ENCODE data around the gene MTCL1.

The MTCL1 gene

GRCh38 chr18:8688816-8689215, 16.5 kb upstream of the MTCL1 start:
- no peak for DNase-seq (ENCODE audit: low spot score)
- Histone ChIP-seq H3K9me3 (ENCODE audit: severe bottlenecking) (no peaks in the 10 kb centered on the region), H3K4me1 (ENCODE audit: insufficient read depth, poor library complexity, severe bottlenecking) (peaks cover 13% of the 10 kb centered on the region), H3K4me3 (ENCODE audit: severe bottlenecking) (no peak overlapping the region), H3K36me3 (ENCODE audit: low read depth) (no peaks in the 10 kb centered on the region), H3K27me3 (ENCODE audit: insufficient read depth, poor library complexity, severe bottlenecking) (no peaks in the 10 kb centered on the region), H3K27ac (ENCODE audit: poor library complexity, severe bottlenecking) (no peak overlapping the region)
- TF ChIP-seq CTCF (IDR thresholded peaks at IDR 0.05; ENCODE audit: poor library complexity, severe bottlenecking) = no peak
- ATAC-seq (ENCODE audit: low read depth) = no peak

- H3K9me3 ChIP-seq (ENCODE audit: severe bottlenecking) = no peaks in the 10 kb centered on the region
- TF ChIP-seq CTCF (IDR thresholded peaks at IDR 0.05; ENCODE audit: poor library complexity, severe bottlenecking) = no peak
- ATAC-seq (ENCODE audit: low read depth) (no peak), DNase-seq (ENCODE audit: low spot score) (no peak)
- H3K4me3 ChIP-seq (ENCODE audit: severe bottlenecking) = no peak overlapping the region
- H3K36me3 ChIP-seq (ENCODE audit: low read depth) = no peaks in the 10 kb centered on the region
- H3K27me3 ChIP-seq (ENCODE audit: insufficient read depth, poor library complexity, severe bottlenecking) = no peaks in the 10 kb centered on the region
- H3K27ac ChIP-seq (ENCODE audit: poor library complexity, severe bottlenecking) = no peak overlapping the region
- peaks cover 13% of the 10 kb centered on the region for H3K4me1 ChIP-seq (ENCODE audit: insufficient read depth, poor library complexity, severe bottlenecking)
These were observed 15.8 kb upstream of the MTCL1 start for GRCh38 chr18:8689517-8689916.

- H3K4me1 ChIP-seq (ENCODE audit: insufficient read depth, poor library complexity, severe bottlenecking) = no peaks in the 10 kb centered on the region
- ATAC-seq (ENCODE audit: low read depth) (no peak), DNase-seq (ENCODE audit: low spot score) (no peak)
- H3K27ac ChIP-seq (ENCODE audit: poor library complexity, severe bottlenecking) = no peak overlapping the region
- H3K9me3 ChIP-seq (ENCODE audit: severe bottlenecking) = no peaks in the 10 kb centered on the region
- no peak for TF ChIP-seq CTCF (IDR thresholded peaks at IDR 0.05; ENCODE audit: poor library complexity, severe bottlenecking)
- H3K27me3 ChIP-seq (ENCODE audit: insufficient read depth, poor library complexity, severe bottlenecking) = no peaks in the 10 kb centered on the region
- H3K4me3 ChIP-seq (ENCODE audit: severe bottlenecking) = no peak overlapping the region
- H3K36me3 ChIP-seq (ENCODE audit: low read depth) = no peaks in the 10 kb centered on the region
These were observed 10.5 kb upstream of the MTCL1 start for GRCh38 chr18:8694891-8695290.

- no peak for ATAC-seq (ENCODE audit: low read depth)
- no peaks in the 10 kb centered on the region for H3K9me3 ChIP-seq (ENCODE audit: severe bottlenecking)
These were observed 9.3 kb upstream of the MTCL1 start for GRCh38 chr18:8695932-8696517.

More at GRCh38 chr18:8695932-8696517, 9.3 kb upstream of the MTCL1 start:
- no peak for TF ChIP-seq CTCF (IDR thresholded peaks at IDR 0.05; ENCODE audit: poor library complexity, severe bottlenecking)
- no peaks in the 10 kb centered on the region for H3K27me3 ChIP-seq (ENCODE audit: insufficient read depth, poor library complexity, severe bottlenecking)
- H3K27ac ChIP-seq (ENCODE audit: poor library complexity, severe bottlenecking) = no peak overlapping the region
- H3K4me1 ChIP-seq (ENCODE audit: insufficient read depth, poor library complexity, severe bottlenecking) = no peaks in the 10 kb centered on the region
- no peaks in the 10 kb centered on the region for H3K36me3 ChIP-seq (ENCODE audit: low read depth)
- DNase-seq (ENCODE audit: low spot score) = no peak
- no peak overlapping the region for H3K4me3 ChIP-seq (ENCODE audit: severe bottlenecking)
